IPS DF 4.7 (cell line): ENCODE results near the gene CLDN20.
"Not testable (repeated sequence)": the region's sequence is repeated elsewhere in the genome, so short reads cannot be mapped to it uniquely, and the experiment has no call there.

Source experiments
- DNase-seq: peaks from one replicate; pipeline ENCODE4 v3.0.0-alpha.2; 2013; ENCODE audit warnings: low spot score; ENCODE audit errors: extremely low read depth

Gene CLDN20, protein sequence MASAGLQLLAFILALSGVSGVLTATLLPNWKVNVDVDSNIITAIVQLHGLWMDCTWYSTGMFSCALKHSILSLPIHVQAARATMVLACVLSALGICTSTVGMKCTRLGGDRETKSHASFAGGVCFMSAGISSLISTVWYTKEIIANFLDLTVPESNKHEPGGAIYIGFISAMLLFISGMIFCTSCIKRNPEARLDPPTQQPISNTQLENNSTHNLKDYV

GRCh38 chr6:155263373-155264063, at the start of gene CLDN20:
TSS of gene CLDN20 (plus strand) at chr6:155264013. CDS start at chr6:155275720, 11,707 bp downstream.
- DNase-seq: no peak

- no peak for DNase-seq
Observed at GRCh38 chr6:155215906-155216305, 47.9 kb upstream of the CLDN20 start.

- no peak for DNase-seq
Observed at GRCh38 chr6:155216312-155217046, 47.3 kb upstream of the CLDN20 start.

DNA sequence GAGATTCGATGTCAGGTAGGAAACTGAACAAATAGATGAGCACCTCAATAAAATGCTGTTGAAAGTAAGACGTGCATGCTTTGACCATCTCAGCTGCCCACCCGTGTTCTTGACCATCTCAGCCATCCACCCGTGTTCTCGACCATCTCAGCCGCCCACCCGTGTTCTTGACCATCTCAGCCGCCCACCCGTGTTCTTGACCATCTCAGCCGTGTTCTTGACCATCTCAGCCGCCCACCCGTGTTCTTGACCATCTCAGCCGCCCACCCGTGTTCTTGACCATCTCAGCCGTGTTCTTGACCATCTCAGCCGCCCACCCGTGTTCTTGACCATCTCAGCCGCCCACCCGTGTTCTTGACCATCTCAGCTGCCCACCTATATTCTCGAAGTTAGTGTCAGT, 45.1 kb upstream of the CLDN20 start:
- DNase-seq: not testable (repeated sequence)

- DNase-seq: no peak
Observed at GRCh38 chr6:155219299-155219698, 44.5 kb upstream of the CLDN20 start.

DNA sequence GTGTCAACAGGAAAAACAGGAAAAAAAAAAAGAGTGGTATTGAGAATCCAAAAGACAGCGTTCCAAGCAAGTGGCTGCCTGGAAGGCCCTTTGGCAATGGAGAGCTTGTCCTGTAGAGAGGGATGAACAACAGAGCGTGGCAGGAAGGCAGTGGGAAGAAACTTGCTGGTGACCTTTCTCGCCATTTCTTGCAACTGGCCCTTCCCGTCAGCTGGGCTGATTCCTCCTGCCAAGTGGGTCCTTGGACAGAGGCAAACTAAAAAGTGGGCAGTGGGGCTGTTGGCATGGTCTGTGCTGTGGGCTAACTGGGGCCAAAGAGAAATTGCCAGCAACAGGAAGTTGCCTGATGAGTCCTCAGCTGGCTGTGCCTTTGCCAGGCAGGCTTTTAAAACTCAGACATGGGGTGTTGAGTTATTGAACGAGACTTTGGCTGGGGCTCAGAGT, 43.9 kb upstream of the CLDN20 start:
- DNase-seq: no peak

DNA sequence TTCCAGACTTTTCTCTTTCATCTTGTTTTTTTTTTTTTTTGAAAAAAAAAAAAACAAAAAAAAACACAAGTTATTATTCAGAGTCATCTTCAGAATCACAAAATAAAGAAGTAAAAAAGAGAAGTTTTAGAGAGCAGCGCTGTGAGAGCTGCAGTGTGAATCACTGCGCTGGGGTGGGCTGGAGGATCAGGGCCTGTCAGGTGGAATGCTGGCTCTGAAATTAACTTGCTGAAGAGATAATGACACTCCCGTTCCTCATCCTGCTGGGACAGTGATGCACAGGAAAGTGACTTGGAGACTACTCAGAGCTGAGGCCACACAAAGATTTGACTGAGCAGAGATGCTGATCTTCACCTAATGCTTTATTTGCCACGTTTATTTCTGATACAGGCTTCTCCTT, 42.7 kb upstream of the CLDN20 start:
- no peak for DNase-seq

- no peak for DNase-seq
Observed at GRCh38 chr6:155222506-155222905, 41.3 kb upstream of the CLDN20 start.

- DNase-seq: no peak
Observed at GRCh38 chr6:155223646-155224451, 40.0 kb upstream of the CLDN20 start.

DNA sequence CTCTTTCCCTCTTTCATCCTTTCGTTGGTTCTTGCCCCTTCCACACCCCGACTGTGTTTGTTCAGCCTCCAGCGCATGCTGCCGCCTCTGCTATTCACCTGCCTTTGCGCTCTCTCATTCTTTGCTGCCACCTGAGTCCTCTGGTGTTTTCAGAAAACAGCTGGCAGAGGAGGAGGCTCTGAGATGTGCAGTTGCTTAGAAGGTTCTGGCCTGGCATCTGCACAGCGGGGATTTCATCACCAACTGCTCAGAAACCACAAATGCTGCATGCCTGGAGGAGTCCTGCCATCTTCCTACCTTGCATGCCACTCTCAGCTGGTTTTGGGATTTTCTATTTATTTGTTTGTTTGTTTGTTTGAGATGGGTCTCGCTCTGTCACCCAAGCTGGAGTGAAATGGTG, 39.2 kb upstream of the CLDN20 start:
- DNase-seq: no peak

- DNase-seq: no peak
Observed at GRCh38 chr6:155227046-155227445, 36.8 kb upstream of the CLDN20 start.

GRCh38 chr6:155228546-155229166, 35.2 kb upstream of the CLDN20 start:
- no peak for DNase-seq

GRCh38 chr6:155230975-155231374, 32.8 kb upstream of the CLDN20 start:
- not testable (repeated sequence) for DNase-seq

- DNase-seq: no peak
Observed at GRCh38 chr6:155232848-155233247, 31.0 kb upstream of the CLDN20 start.

- DNase-seq: no peak
Observed at GRCh38 chr6:155234167-155234566, 29.6 kb upstream of the CLDN20 start.

- no peak for DNase-seq
Observed at GRCh38 chr6:155234687-155235086, 29.1 kb upstream of the CLDN20 start.

DNA sequence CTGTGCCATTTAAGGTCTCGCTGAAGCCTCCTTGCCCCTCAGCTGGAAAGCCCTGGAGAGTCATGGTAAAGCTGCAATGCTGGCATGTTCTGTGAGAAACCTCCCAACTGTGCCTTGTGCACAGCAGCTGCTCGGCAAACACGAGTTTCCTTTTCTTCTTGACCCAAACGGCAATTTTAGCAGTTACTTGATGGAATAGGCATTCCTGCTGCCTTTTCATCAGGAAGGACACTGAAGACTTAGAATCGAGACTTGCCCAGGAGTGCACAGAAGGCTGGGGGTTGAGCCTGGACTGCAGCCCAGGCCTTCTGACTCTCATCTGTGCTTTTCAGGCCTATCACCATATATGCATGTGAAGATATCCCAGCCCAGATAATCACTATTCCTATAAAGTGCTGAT, 28.7 kb upstream of the CLDN20 start:
- no peak for DNase-seq

- no peak for DNase-seq
Observed at GRCh38 chr6:155237613-155238012, 26.2 kb upstream of the CLDN20 start.

GRCh38 chr6:155240905-155241600, 22.8 kb upstream of the CLDN20 start:
- no peak for DNase-seq

DNA sequence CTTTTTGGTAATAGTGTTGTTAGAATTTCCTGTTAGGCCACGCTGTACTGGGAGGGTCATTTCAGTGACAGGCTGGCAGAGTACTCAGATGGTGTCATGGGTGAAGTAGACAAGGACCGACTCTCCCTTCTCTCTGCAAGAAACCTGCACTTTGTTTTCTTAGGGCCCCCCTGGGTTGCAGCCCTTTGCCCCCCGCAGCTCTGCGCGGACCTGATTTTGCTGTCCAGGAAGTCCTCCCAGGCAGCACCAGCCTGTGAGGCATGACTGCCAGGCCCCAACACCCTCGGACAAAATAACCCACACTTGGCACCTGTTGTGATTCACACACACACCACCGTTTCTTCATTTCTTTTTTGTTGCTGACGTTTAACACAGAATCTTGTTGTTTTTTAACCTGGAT, 21.8 kb upstream of the CLDN20 start:
- no peak for DNase-seq

- no peak for DNase-seq
Observed at GRCh38 chr6:155244434-155244833, 19.4 kb upstream of the CLDN20 start.
